NCI-H748 (cell line): ENCODE measurements around the gene ARL4A.
"Not testable (repeated sequence)": the region's sequence is repeated elsewhere in the genome, so short reads cannot be mapped to it uniquely, and the experiment has no call there.

Experiments
- DNase-seq: peaks from one replicate; lab custom pipeline; 2025; ENCODE audit not compliant: unreplicated experiment; lab: John Stamatoyannopoulos, UW

Gene ARL4A

DNA sequence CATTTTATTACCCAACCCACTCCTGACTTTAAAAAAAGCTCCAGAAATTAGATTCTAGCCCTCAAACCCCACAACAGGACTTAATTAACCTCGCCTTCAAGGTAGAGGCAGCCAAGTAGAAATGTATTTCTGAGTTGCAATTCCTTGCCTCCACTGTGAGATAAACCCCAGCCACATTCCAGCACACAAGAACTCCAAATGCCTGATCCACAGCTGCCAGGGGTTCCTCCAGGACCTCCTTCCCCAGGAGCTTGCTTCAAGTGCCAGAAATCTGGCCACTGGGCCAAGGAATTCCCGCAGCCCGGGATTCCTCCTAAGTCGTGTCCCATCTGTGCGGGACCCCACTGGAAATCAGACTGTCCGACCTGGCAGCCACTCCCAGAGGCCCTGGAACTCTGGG lies 25.9 kb upstream of the ARL4A start:
- DNase-seq: no peak

DNA sequence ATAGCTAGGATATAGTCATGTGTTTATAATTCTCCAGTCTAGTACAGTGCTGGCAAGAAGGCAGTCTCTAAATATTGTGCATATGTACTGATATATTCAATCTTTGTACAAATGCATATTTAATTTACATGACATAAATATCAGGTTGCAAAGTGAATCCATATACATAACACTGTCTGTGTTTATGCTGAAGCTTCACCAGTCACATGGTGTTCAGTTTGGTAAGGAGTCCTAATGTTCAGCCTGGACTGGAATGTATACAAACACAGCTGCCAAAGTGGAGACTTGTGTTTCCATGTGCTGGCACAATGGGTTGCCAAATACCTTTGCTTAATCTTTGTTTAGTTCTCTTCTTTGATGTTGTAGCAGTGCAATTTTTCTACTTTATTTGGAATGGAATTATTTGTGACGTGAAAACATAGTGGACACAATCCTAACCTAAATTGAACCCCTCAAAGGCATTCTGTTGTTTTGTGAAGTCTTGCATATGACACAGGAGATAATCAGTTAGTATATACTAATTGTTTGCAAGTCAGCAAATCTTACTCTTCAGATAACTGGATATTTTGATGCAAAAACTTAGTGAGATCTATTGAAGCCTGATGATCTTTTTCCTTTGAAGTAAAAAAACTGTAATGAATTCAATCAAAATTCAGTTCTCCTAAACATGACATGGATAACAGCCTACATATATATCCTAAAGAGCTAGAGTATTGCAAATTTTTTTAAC lies 17.3 kb upstream of the ARL4A start:
- DNase-seq: no peak

DNA sequence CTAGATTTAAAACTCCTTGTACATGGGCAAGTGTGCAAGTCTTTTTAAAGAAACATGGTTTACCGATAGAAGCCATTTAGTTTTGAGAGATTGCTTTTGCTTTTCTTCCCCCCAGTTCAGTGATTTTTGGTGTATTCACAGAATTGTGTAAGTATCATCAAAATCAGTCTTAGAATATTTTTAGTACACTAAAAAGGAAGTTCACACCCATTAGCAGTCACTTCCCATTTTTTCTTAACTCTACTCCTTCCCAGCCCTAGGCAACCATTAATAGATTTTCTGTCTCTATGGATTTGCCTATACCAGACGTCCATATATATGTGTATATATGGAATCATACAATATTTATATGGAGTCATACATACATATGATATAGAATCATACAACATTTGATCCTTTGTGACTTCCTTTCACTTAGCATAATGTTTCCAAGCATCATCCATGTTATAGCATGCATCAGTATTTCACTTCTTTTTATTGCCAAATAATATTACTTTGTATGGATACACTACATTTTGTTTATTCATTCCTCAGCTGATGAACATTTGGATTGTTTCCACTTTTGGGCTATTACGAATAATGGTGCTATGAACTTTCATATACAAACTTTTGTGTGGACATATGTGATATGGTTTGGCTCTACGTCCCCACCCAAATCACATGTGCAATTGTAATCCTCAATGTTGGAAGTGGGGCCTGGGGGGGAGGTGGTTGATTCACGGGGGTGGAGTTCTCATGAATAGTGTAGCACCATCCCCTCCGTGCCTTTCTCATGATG lies 16.5 kb upstream of the ARL4A start:
- no peak for DNase-seq

DNA sequence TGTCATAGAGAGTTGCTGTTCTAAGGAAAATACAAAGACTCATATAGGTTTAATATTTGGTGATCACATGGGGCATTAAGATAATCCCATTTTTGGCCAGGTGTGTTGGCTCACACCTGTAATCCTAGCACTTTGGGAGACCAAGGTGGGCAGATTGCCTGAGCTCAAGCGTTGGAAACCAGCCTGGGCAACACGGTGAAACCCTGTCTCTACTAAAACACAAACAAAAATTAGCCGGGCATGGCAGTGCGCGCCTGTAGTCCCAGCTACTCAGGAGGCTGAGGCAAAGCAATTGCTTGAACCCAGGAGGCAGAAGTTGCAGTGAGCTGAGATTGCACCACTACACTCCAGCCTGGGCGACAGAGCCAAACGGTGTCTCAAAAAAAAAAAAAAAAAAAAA lies 14.0 kb upstream of the ARL4A start:
- DNase-seq: not testable (repeated sequence)

DNA sequence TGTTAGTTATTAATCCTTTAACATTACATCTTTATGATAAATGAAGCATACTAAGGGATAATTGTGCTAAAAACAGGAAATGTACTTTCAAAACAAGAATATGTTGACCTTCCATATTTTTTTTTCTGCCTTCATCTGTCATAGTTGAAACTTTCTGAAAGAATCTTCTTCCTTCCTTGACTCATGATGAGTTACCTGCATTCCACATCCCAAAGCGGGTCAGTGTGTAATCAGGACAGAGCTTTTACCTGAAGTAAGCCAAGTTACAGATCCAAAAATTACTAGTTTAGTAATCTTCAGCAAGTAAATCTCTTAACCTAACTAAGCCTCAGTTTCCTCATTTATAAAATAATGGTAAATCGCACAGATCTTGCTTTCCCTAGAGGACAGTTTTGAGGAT lies 13.4 kb upstream of the ARL4A start:
- no peak for DNase-seq

DNA sequence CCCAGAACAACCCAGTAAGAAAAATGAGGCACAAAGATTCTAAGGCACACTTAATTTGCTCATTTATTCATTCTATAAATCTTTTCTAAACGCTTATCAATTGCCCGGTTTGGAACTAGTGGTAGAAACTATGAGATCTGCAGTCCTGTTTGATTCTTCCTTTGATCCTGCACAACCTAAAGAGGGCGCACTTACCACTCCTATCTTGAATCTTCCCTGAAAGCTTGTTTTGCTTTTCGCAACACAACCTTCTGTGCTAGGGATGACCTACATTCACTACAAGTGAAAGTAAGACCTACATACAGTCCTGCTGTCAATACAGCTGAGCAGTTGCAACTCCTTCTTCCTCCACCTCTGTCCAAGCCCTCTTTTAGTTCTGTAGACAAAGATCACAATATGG lies 12.6 kb upstream of the ARL4A start:
- peak; percentile 50 for DNase-seq

DNA sequence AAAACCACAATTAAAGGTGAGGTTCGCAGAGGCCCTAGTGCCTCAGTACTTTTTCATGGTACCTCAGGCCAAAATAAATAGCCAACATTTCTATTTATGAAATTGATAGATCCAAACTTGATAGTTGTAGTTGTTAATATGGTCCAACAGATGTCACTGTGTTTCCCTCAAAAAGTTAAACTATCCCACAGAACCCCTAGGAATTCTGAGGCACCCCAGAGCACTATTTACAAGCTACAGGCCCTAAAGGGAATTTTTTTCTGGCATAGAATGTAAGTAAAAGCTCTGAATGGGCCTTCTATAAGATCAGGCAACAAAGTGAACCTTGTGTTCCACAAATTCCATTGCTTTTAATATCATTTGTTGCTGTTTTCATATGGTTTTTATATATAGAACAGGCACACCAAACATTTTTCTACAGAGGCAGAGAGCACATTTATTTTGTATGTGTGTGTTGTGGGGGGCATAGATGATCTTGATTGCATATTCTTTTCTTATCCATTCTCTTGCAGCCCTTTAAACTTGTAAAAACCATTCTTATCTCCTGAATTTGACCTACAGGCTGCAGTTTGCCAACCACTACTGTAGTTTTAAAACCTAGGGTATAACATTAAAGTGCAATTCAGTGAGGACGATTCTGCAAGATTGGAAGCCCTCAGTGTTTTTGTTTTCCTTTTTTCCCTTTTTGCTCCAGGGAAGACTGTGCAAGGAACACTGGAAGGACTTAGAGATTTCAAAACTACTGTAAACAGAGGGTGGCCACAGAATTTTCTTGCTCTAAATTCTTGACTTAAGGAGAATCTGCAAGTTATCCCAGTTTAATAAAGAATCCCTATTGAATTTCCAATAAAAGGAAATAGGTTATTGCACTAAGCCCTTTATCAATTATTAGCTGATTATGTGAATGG lies 3.5 kb upstream of the ARL4A start:
- peak; percentile 35 for DNase-seq

DNA sequence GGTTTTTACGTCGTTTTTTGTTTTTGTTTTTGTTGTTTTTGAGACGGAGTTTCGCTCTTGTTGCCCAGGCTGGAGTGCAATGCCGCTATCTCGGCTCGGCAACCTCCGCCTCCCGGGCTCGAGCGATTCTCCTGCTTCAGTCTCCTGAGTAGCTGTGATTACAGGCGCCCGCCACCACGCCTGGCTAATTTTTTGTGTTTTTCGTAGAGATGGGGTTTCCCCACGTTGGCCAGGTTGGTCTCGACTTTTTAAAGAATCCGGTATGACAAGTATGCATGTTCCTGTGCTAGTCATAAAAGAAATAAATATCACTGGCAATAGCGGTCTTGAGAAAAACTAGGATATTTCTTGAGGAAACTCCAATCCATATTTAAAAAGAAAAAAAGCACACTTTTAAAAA lies 2.7 kb upstream of the ARL4A start:
- DNase-seq: no peak

DNA sequence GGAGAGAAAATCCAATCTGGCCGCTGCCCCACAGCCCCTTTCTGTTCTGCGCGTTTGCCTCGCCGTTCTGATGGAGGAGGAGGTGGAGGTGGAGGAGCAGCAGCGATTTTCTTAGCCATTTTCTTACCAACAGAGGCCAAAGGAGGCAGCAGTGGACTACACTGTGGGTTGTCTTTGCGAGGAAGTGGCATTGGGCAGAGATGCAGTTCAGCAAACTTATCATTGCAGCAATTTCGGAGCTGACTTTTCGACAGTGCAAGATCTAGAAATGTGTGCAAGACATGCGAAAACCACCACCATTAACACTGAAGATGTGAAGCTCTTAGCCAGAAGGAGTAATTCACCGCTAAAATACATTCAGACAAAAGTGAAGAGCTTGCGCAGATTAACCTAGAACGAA lies 1.9 kb upstream of the ARL4A start:
- peak; percentile 58 for DNase-seq

DNA sequence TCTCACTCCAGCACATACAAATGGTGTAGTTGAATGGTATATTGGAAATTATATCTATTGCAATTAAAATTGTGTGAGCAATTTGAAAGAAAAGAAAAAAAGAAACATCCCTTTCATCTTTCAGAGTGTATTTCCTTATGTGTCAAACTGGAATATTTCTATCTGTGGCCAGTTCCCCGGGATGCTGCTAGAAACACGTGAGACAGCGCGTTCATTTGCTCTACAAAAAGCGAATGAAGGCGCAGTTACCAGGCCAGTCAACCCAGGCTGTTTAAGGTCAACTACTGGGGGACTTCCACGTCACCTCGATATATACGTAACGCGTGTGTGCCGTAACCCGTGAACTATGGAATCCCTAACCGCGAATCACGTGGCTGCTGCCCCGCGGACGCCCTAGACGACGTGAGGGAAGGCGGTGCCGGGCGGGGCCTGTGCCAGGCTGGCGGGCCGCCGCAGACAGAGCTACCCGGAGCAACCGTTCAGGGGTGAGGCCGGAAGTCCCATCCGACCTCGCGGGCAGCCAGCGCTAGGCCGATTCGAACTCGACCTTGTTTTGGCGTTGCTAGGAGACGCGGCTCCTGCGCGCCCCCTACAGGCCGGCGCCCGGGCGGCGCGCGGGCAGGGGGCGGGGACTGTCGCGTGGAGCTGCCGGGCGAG lies 1.1 kb upstream of the ARL4A start:
- DNase-seq: peak; percentile 97

DNA sequence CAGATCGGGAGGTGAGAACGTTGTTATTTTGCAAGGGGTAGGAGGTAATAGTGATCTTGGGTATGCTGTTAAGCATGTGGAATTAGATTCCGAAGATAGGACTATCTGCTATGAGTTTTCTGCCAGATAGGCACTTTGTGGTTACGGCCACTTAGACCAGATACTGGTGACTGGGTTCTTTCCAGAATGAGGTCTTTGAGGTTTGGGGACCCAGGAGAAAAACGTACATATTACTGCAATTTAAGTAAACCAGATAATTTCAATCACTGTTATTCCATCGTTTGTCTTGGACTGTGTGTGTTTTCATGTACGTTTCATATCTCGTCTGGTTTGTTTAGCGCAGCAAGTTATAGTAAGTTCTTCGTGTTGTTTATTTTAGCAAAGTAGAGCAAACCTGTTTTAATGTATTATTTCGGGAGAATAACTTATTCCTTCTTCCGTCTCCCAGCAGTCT lies 312 bp downstream of the ARL4A start:
- no peak for DNase-seq

DNA sequence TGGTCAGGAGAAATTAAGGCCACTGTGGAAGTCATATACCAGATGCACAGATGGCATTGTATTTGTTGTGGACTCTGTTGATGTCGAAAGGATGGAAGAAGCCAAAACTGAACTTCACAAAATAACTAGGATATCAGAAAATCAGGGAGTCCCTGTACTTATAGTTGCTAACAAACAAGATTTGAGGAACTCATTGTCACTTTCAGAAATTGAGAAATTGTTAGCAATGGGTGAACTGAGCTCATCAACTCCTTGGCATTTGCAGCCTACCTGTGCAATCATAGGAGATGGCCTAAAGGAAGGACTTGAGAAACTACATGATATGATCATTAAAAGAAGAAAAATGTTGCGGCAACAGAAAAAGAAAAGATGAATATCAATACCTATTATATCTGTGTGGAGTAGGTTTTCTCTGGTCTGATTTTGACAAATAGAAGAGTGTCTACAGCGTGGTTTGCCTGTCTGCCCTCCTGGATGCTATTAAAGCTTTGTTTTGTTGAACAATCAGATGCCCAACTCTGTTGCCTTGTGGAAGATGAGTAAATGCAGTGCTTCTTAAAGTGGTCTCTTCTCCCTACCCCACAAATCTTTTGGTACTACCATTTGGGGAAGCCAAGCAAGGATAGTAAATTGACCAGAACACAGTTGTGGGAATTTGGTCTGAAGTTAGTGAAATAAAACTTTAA lies 1.2 kb downstream of the ARL4A start:
- DNase-seq: not testable (repeated sequence)

DNA sequence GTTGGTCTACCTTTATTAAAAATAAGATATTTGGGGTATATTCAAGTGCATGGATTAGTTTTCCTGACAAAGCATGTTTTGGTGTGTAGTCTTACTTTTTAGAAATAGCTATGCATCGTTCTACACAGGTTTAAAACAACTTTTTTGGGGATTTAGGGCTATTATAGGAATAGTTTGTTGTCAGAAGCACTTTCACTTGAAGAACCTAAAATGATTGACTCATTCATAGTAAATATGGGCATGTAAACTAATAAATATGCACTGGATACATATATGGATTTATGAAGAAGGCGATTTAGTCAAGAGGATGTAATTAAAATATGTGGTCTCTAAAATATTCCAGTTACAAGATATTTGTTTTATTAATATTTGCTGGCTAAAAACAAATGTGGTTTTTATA lies 2.0 kb downstream of the ARL4A start:
- DNase-seq: no peak

DNA sequence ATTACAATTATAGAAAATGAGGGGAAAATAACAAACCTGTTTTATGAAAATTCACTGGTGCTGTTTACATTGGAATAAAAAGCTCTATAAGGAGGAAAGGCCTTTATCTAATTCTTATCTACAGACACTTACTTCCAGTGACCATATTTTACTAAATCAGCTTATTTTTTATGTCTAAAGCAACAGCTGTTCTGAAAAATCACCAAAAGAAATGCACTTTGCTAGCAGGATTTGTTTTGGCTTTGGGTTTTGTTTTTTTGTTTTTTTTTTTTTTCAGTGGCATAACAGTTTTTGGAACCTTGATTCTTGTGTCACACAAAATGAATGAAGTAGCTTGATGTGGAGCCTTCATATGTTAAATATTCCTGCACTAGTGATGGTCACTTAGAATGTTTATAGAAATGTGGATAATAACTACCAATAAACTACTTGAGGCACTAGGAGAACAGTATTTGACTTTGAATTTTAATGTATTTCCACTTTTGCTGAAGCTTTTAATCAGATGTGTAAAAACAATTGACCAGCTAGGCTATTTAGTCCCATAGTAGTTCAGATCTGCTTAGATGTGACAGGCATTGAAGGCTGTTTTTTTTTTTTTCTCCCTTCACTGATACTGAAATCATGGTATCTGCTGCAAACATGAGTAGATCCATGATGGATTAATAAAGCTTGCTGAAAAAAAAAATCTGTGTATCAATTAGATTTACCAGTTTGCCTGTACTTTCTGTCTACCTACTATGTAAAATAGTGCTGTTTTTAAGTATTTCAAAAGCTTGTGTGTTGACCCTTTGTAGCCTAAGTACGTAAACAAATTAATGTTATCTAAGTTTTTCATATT lies 2.8 kb downstream of the ARL4A start:
- DNase-seq: no peak

DNA sequence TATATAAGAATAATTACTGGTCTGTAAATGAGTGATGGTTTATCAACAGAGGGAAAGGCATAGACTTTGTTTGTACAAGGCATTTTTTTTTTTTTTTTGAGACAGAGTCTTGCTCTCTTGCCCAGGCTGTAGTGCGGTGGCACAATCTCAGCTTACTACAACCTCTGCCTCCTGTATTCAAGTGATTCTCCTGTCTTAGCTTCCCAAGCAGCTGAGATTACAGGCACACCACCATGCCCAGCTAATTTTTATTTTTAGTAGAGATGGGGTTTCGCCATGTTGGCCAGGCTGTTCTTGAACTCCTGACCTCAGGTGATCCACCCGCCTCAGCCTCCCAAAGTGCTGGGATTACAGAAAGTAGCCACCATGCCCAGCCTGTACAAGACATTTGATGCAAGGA lies 4.0 kb downstream of the ARL4A start:
- not testable (repeated sequence) for DNase-seq

DNA sequence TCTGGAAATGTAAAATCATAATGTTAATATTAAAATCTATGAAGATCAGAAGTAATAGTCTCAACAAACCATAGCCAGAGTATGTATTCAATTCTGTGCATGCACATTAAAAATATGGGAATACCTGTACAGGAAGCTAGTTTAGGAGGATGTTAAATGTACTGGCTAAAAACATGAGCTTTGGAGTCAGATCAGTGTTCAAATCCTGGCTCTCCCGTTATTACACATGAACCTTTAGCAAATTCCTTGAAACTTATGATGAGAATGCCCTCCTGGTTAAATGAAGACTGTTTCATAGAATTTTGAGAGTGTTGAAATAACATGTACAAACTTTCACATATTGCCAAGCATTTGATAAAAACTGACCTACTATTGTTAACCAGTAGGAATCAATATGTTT lies 4.6 kb downstream of the ARL4A start:
- no peak for DNase-seq

DNA sequence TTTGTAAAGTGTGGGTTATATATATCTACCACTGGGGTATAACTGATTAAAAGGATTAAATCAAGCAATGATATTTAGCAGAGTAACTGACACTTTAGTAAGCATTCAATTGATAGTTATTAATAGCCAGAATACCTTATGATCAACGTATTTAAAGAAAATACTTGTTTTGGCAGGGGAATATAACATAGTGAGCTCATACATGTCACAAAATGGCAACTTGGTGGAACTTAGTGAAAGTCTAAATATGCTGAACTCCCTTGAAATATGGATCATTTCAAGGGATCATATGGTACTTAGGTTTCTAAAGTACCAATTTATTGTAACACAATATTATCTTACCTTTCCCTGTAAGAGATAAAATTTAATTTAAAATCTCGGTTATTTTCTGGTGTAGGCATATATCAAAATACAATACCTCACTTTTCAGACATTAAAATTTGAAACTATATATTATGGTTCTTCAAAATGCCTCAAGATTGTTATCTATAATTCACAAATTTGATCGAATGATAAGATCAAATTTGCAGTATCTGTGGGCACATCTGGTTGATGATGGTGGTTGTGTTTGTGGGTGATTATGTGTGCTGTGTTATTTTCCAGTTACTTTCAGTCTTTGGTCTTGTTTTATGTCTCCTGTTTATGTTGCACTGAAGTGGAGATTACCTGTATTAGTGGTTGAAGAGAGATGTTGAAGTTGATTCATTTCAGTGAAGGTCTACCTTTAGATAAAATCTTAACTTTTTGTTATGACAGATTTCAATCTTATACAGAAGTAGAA lies 5.2 kb downstream of the ARL4A start:
- DNase-seq: no peak

DNA sequence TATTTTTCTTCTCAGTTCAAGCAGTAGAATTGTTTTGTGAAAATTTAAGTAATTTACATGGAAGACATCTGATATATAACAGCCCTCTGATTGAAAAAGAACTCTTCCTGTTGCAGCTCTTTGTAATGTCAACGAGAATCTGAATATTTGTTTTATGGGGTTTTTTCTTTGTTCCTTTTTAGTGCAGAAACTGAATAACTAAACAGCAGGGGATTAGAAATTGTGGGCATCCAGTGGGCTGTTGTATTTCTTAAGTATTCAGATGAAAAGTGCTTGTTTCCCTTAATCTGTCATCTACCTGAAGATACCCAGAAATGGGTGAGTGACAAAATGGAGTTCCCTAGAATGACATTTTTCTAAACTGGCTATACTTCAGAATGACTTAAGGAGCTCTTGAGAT lies 7.4 kb downstream of the ARL4A start:
- DNase-seq: no peak

DNA sequence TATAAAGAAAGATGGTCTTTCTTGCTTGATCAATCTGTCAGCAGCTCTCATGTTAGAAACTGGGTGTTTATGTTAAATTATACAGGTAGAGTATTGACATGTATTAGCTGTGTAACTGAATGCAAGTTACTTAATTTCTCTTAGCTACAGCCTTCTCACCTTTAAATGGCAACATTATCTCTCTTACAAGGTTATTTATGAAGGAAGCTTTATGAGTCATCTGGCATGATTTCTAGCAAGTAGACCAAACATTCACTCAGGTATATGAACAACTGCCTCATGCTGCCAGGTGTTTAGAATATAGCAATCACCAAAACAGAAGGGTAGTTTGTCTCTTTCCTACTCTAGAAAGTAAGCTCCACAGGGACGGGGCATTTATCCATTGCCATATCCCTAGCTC lies 8.5 kb downstream of the ARL4A start:
- no peak for DNase-seq
